ENCODE results near the gene SALL4. TPM values are rescaled to one million over a fixed set of nuclear protein-coding genes. Genes with fewer than 3 reads are reported as not detected.
A peak's percentile ranks its signal among the peaks of the same experiment; 100 is the strongest.

SALL4 gene
- total RNA-seq, 6 donors from 2014 or later, result 0.51 to 0.69 (median 0.52) TPM; not detected in 3

DNA sequence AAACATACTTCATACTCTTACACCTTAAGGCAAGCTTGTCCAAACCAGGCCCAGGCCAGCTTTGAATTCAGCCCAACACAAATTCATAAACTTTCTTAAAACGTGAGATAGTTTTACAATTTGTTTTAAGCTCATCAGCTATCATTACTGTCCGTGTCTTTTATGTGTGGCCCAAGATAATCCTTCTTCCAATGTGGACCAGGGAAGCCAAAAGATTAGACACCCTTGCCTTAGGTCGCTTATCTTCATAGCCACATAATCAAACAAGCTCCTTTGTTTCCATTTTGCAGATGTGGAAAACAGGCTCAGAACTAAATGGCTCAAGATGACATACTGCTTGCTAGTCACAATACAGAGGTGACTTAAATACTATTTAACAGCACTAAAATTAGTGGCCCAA lies 6.0 kb downstream of the SALL4 start:
- Histone ChIP-seq H3K36me3 (no peaks in the 10 kb centered on the region), H3K9me3 (no peaks in the 10 kb centered on the region), H3K27me3 (peaks cover 0 to 13% (median 8%) of the 10 kb centered on the region in 4 donors), H3K27ac (no peak overlapping the region), H3K4me1 (peaks cover 13 to 18% (median 15%) of the 10 kb centered on the region in 4 donors), H3K4me3 (no peak overlapping the region)
- DNase-seq, result no peak
- ATAC-seq (ENCODE audit: low FRiP score in 2 of 2), result no peak
- TF ChIP-seq POLR2AphosphoS5 (IDR thresholded peaks at IDR 0.05) (no peak), POLR2A (IDR thresholded peaks at IDR 0.05) (no peak), EP300 (IDR thresholded peaks at IDR 0.05) (no peak)
- TF ChIP-seq, protein P1, sequence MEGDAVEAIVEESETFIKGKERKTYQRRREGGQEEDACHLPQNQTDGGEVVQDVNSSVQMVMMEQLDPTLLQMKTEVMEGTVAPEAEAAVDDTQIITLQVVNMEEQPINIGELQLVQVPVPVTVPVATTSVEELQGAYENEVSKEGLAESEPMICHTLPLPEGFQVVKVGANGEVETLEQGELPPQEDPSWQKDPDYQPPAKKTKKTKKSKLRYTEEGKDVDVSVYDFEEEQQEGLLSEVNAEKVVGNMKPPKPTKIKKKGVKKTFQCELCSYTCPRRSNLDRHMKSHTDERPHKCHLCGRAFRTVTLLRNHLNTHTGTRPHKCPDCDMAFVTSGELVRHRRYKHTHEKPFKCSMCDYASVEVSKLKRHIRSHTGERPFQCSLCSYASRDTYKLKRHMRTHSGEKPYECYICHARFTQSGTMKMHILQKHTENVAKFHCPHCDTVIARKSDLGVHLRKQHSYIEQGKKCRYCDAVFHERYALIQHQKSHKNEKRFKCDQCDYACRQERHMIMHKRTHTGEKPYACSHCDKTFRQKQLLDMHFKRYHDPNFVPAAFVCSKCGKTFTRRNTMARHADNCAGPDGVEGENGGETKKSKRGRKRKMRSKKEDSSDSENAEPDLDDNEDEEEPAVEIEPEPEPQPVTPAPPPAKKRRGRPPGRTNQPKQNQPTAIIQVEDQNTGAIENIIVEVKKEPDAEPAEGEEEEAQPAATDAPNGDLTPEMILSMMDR (IDR thresholded peaks at IDR 0.05), result no peak
- WGBS, 2 donors, result 90 to 92% methylated on average over 3 of the region's 3 CpGs

DNA sequence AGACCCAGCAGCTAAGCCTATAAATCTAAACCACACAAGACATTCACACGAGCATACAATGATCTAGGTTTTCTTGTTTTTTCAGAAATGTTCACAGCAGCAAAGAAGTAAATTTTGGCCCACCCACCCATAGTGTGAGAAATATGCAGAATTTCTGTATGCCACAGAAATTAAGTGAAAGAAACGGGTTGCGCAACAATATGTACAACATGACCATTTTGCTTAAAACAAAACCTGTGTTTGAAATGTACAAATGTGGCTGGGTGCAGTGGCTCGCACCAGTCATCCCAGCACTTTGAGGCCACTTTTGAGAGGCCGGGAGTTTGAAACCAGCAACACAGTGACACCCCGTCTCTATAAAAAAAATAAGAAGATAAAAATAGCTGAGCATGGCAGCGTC lies 9.4 kb downstream of the SALL4 start:
- WGBS, 2 donors, result 79 to 83% methylated on average over 7 of the region's 7 CpGs
- no peaks in the 10 kb centered on the region for H3K9me3 ChIP-seq
- ATAC-seq (ENCODE audit: low FRiP score in 2 of 2), result no peak

DNA sequence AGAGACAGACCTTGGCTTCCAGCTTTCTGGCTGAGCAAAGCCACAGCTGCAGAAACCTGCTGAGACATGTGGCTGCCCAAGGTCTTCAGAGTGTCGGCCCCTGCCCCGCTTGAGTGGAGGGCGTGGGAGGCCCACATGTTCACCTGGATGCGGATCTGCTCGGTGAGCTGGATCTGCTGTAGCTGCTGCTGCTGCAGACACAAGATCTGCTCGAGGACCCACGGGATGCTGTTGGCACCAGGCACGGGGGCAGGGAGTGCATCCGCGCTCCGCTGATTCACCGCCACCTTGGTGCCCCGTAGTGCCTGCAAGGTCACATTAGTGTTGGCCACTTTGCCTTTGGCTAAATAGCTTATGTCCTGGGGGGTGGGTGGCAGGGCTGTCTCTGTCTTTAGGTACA lies 10.7 kb downstream of the SALL4 start:
- 98% methylated on average over 9 to 13 of the region's 13 CpGs for WGBS, 2 donors
- no peak for TF ChIP-seq POLR2AphosphoS5 (IDR thresholded peaks at IDR 0.05)
- TF ChIP-seq EP300 (IDR thresholded peaks at IDR 0.05), result no peak
- no peak for TF ChIP-seq POLR2A (IDR thresholded peaks at IDR 0.05)
- TF ChIP-seq, protein P1 (IDR thresholded peaks at IDR 0.05), result no peak
- no peak for DNase-seq
- no peak overlapping the region for H3K4me3 ChIP-seq
- H3K27me3 ChIP-seq, result no peaks in the 10 kb centered on the region
- peak in 1 of 2 donors; percentile 19 for ATAC-seq (ENCODE audit: low FRiP score in 2 of 2)
- no peaks in the 10 kb centered on the region for H3K9me3 ChIP-seq
- no peak overlapping the region for H3K27ac ChIP-seq
- no peaks in the 10 kb centered on the region for H3K36me3 ChIP-seq
- H3K4me1 ChIP-seq, result no peaks in the 10 kb centered on the region

More for the DNA sequence above, 9.4 kb downstream of the SALL4 start:
- Histone ChIP-seq H3K4me3 (no peak overlapping the region), H3K4me1 (no peaks in the 10 kb centered on the region), H3K27me3 (no peaks in the 10 kb centered on the region), H3K27ac (no peak overlapping the region), H3K36me3 (no peaks in the 10 kb centered on the region)
- DNase-seq, result no peak
- TF ChIP-seq EP300 (IDR thresholded peaks at IDR 0.05), result no peak
- TF ChIP-seq POLR2A (IDR thresholded peaks at IDR 0.05), result no peak
- no peak for TF ChIP-seq POLR2AphosphoS5 (IDR thresholded peaks at IDR 0.05)

DNA sequence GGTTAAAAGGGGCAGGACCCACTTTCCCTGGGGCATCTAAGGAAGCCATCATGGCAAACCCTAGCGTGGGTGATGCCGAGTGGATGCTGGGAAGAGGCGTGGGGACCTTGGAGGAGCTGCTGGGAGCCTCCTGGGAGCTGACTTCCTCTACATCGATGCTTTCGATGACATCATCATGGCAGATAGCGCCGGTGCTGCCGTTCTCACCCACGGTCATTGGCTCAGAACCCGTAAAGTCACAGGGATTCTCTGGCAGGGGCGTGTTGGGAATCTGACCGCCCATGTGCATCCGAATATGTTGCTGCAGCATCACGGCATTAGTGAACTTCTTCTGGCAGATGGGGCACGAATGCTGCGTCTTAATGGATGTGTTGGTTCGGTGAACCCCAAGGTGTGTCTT lies 12.1 kb downstream of the SALL4 start:
- WGBS, 2 donors, result 95 to 98% methylated on average over 9 to 17 of the region's 17 CpGs
- Histone ChIP-seq H3K9me3 (no peaks in the 10 kb centered on the region), H3K27ac (no peak overlapping the region), H3K4me1 (no peaks in the 10 kb centered on the region), H3K4me3 (no peak overlapping the region), H3K36me3 (no peaks in the 10 kb centered on the region), H3K27me3 (no peaks in the 10 kb centered on the region)
- ATAC-seq (ENCODE audit: low FRiP score in 2 of 2), result no peak
- DNase-seq, result no peak
- TF ChIP-seq EP300 (IDR thresholded peaks at IDR 0.05) (no peak), POLR2AphosphoS5 (IDR thresholded peaks at IDR 0.05) (no peak), POLR2A (IDR thresholded peaks at IDR 0.05) (no peak)
- TF ChIP-seq, protein P1 (IDR thresholded peaks at IDR 0.05), result no peak

DNA sequence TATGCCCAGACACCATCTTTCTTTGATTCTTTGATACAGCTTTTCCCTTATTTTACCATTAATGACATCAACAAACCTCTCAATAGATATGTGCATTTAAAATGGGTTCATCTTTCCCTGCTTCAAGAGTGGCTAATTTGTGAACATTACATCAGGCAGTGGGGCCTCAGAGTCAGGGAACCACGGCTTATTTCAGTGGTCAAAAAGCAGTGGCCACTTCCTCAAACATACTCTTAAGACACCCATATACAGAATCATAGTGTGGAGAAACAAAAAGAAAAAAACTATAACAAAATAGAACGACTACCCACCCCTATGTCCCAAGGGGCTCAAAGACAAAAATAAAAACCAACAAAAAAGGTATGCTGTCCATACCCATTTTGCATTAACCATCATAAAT lies 12.9 kb downstream of the SALL4 start:
- no peak for ATAC-seq (ENCODE audit: low FRiP score in 2 of 2)
- 56 to 67% methylated on average over 2 of the region's 2 CpGs for WGBS, 2 donors
- no peak overlapping the region for H3K4me3 ChIP-seq
- H3K9me3 ChIP-seq, result no peaks in the 10 kb centered on the region
- no peak for DNase-seq
- no peaks in the 10 kb centered on the region for H3K27me3 ChIP-seq
- H3K27ac ChIP-seq, result no peak overlapping the region
- no peaks in the 10 kb centered on the region for H3K36me3 ChIP-seq
- no peak for TF ChIP-seq POLR2A (IDR thresholded peaks at IDR 0.05)
- no peak for TF ChIP-seq POLR2AphosphoS5 (IDR thresholded peaks at IDR 0.05)
- TF ChIP-seq EP300 (IDR thresholded peaks at IDR 0.05), result no peak
- TF ChIP-seq, protein P1 (IDR thresholded peaks at IDR 0.05), result no peak
- H3K4me1 ChIP-seq, result no peaks in the 10 kb centered on the region

All from upper lobe of left lung (tissue), 6 donors.